Astrocyte (in vitro differentiated cells and primary cell): Measurements from ENCODE around the gene SLC44A5. TPM values are rescaled to one million over a fixed set of nuclear protein-coding genes. Genes with fewer than 3 reads are reported as not detected.
A peak's percentile ranks its signal among the peaks of the same experiment; 100 is the strongest.
"Not testable (repeated sequence)": the region's sequence is repeated elsewhere in the genome, so short reads cannot be mapped to it uniquely, and the experiment has no call there.

Experiments used
- DNase-seq: peaks from one replicate; pipeline ENCODE4 v3.0.0-alpha.2; 2010; ENCODE audit warnings: low read depth
- FAIRE-seq: peaks from 2 replicates; lab custom pipeline; 2011; peaks lifted over from hg19 to GRCh38; lab: Jason Lieb, UNC
- H2AFZ ChIP-seq: 2 replicates; pipeline ENCODE4 v1.6.0; 2012; ENCODE audit warnings: low read depth, low read length, inconsistent platforms
- H3K27ac ChIP-seq: 2 replicates; pipeline ENCODE4 v1.5.1; 2011; ENCODE audit warnings: low read depth, low read length, inconsistent platforms
- H3K27me3 ChIP-seq: 2 replicates; pipeline ENCODE4 v1.6.0; 2011; ENCODE audit warnings: low read length, inconsistent platforms; ENCODE audit not compliant: insufficient read depth
- H3K36me3 ChIP-seq: 2 replicates; pipeline ENCODE4 v1.5.1; 2011; ENCODE audit warnings: low read length, inconsistent platforms; ENCODE audit not compliant: insufficient read depth
- H3K4me1 ChIP-seq: 2 replicates; pipeline ENCODE4 v1.5.1; 2011; ENCODE audit warnings: low read length, inconsistent platforms; ENCODE audit not compliant: insufficient read depth
- H3K4me2 ChIP-seq: 2 replicates; pipeline ENCODE4 v1.6.0; 2012; ENCODE audit warnings: low read length, inconsistent platforms
- H3K4me3 ChIP-seq: 2 replicates; pipeline ENCODE4 v1.5.1; 2011; ENCODE audit warnings: low read depth, mild to moderate bottlenecking, low read length, inconsistent platforms; ENCODE audit not compliant: insufficient read depth
- H3K79me2 ChIP-seq: 2 replicates; pipeline ENCODE4 v1.6.0; 2012; ENCODE audit warnings: mild to moderate bottlenecking, low read length, inconsistent platforms; ENCODE audit not compliant: insufficient read depth
- H3K9ac ChIP-seq: 2 replicates; pipeline ENCODE4 v1.6.0; 2012; ENCODE audit warnings: mild to moderate bottlenecking, low read length, inconsistent platforms
- H3K9me3 ChIP-seq: 2 replicates; pipeline ENCODE4 v1.5.1; 2012; ENCODE audit warnings: low read depth, mild to moderate bottlenecking, low read length, inconsistent platforms; ENCODE audit not compliant: insufficient read depth
- H4K20me1 ChIP-seq: 2 replicates; pipeline ENCODE4 v1.6.0; 2012; ENCODE audit warnings: low read length, inconsistent platforms; ENCODE audit not compliant: insufficient read depth
- H3K27ac Mint-ChIP-seq: one replicate; pipeline ENCODE4 v1.8.0; 2021; ENCODE audit warnings: mild to moderate bottlenecking, mixed read lengths; ENCODE audit not compliant: unreplicated experiment
- H3K27me3 Mint-ChIP-seq: one replicate; pipeline ENCODE4 v1.8.0; 2021; ENCODE audit warnings: low read depth, mixed read lengths; ENCODE audit not compliant: unreplicated experiment
- H3K36me3 Mint-ChIP-seq: one replicate; pipeline ENCODE4 v1.8.0; 2021; ENCODE audit warnings: low read depth, mixed read lengths; ENCODE audit not compliant: unreplicated experiment
- H3K4me1 Mint-ChIP-seq: one replicate; pipeline ENCODE4 v1.8.0; 2021; ENCODE audit warnings: low read depth, mixed read lengths; ENCODE audit not compliant: unreplicated experiment
- H3K4me3 Mint-ChIP-seq: one replicate; pipeline ENCODE4 v1.8.0; 2021; ENCODE audit warnings: mild to moderate bottlenecking, moderate library complexity, mixed read lengths; ENCODE audit not compliant: unreplicated experiment
- H3K9me3 Mint-ChIP-seq: one replicate; pipeline ENCODE4 v1.8.0; 2021; ENCODE audit warnings: mild to moderate bottlenecking, mixed read lengths; ENCODE audit not compliant: unreplicated experiment
- CTCF ChIP-seq: IDR thresholded peaks from 2 replicates; pipeline ENCODE4 v1.5.1; 2011; ENCODE audit warnings: low read depth, mild to moderate bottlenecking, inconsistent platforms, low read length, moderate library complexity; ENCODE audit not compliant: insufficient read depth
- EZH2 ChIP-seq: IDR thresholded peaks from 2 replicates; pipeline ENCODE4 v1.6.1; 2012; ENCODE audit warnings: mild to moderate bottlenecking, low read length, inconsistent platforms; ENCODE audit not compliant: insufficient read depth
- total RNA-seq: library from RNA; stranded (reverse); gene quantifications from 2 replicates; pipeline ENCODE4 v1.2.1, GENCODE V29; 2021

The SLC44A5 gene
- total RNA-seq, 1 donor from 2014 or later, result 2.2 TPM

DNA sequence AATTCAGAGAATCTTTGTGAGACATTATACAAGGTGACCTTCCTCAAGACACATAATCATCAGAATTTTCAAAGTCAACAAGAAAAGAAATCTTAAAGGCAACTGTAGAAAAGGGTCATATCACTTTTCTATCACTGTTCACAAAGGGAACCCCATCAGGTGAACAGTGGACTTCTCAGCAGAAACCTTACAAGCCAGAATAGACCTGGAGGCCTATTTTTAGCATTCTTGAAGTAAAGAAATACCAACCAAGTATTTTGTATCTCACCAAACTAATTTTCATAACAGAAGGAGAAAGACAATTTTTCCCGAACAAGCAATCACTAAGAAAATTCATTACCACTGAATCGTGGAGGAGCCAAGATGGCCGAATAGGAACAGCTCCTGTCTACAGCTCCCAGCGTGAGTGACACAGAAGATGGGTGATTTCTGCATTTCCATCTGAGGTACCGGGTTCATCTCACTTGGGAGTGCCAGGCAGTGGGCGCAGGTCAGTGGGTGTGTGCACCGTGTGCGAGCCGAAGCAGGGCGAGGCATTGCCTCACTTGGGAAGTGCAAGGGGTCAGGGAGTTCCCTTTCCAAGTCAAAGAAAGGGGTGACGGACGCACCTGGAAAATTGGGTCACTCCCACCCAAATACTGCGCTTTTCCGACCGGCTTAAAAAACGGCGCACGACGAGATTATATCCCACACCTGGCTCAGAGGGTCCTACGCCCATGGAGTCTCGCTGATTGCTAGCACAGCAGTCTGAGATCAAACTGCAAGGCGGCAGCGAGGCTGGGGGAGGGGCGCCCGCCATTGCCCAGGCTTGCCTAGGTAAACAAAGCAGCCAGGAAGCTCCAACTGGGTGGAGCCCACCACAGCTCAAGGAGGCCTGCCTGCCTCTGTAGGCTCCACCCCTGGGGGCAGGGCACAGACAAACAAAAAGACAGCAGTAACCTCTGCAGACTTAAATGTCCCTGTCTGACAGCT is 235.2 kb downstream of the SLC44A5 start:
- not testable (repeated sequence) for H3K4me1 Mint-ChIP-seq, H3K27ac ChIP-seq, H3K36me3 Mint-ChIP-seq, H3K4me1 ChIP-seq, H3K27me3 Mint-ChIP-seq, FAIRE-seq, H3K9ac ChIP-seq, H3K4me2 ChIP-seq, H3K36me3 ChIP-seq, H3K79me2 ChIP-seq, H2AFZ ChIP-seq, H3K9me3 Mint-ChIP-seq, H3K27me3 ChIP-seq, H4K20me1 ChIP-seq, DNase-seq, H3K9me3 ChIP-seq, H3K4me3 ChIP-seq
- peak overlapping the region; percentile 94 for H3K27ac Mint-ChIP-seq
- peak overlapping the region; percentile 89 for H3K4me3 Mint-ChIP-seq

DNA sequence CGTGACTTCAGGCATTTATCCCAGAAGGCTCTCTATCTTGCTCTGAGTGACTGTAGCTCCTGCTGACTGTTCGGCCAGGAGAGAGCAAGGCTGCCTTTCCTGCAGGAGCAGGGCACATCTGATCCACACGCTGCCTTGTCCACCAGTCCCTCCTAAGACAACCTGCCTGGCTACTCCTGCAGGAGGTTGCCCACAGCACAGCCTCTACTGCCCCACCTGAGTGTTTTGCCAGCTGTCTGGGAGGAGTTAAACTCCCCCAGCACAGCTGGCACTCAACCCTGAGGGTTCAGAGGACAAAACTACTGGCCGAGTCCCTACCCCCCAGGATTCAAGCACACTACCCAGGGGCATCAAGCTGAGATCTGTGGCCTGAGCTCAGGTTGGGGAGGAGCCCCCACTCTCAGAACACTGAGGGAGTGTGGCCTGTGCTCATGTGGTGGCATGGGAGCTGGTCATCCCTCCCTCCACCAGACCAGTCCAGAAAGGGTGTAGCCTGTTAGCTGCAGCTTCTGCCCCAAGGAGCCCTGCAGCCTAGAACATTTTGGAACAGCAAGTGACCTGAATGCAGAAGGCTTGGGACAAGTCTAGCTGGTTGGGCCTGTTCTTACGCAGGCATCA is 237.3 kb downstream of the SLC44A5 start:
- H3K36me3 ChIP-seq, result no peaks in the 10 kb centered on the region
- peaks cover 14% of the 10 kb centered on the region for H3K4me1 Mint-ChIP-seq
- FAIRE-seq, result no peak
- no peaks in the 10 kb centered on the region for H3K27me3 Mint-ChIP-seq
- H4K20me1 ChIP-seq, result no peaks in the 10 kb centered on the region
- H3K9me3 Mint-ChIP-seq, result peaks cover 2% of the 10 kb centered on the region
- no peak overlapping the region for H3K4me3 ChIP-seq
- no peak overlapping the region for H2AFZ ChIP-seq
- H3K4me3 Mint-ChIP-seq, result no peak overlapping the region
- no peaks in the 10 kb centered on the region for H3K9me3 ChIP-seq
- no peak overlapping the region for H3K9ac ChIP-seq
- no peak overlapping the region for H3K27ac ChIP-seq
- no peaks in the 10 kb centered on the region for H3K27me3 ChIP-seq
- DNase-seq, result no peak
- no peak overlapping the region for H3K27ac Mint-ChIP-seq
- no peaks in the 10 kb centered on the region for H3K79me2 ChIP-seq
- H3K4me2 ChIP-seq, result no peak overlapping the region
- no peaks in the 10 kb centered on the region for H3K36me3 Mint-ChIP-seq
- no peaks in the 10 kb centered on the region for H3K4me1 ChIP-seq
- no peak for TF ChIP-seq CTCF
- TF ChIP-seq EZH2, result no peak

GRCh38 chr1:75366595-75366994 is 244.3 kb downstream of the SLC44A5 start:
- H3K4me1 Mint-ChIP-seq, result peaks cover 4% of the 10 kb centered on the region
- no peaks in the 10 kb centered on the region for H3K27me3 Mint-ChIP-seq
- H3K36me3 ChIP-seq, result no peaks in the 10 kb centered on the region
- peaks cover 2% of the 10 kb centered on the region for H3K36me3 Mint-ChIP-seq
- peaks cover 6% of the 10 kb centered on the region for H3K9me3 ChIP-seq
- TF ChIP-seq CTCF (no peak), EZH2 (no peak)
- no peaks in the 10 kb centered on the region for H4K20me1 ChIP-seq
- no peak overlapping the region for H3K27ac Mint-ChIP-seq
- no peak overlapping the region for H3K4me2 ChIP-seq
- H3K27me3 ChIP-seq, result no peaks in the 10 kb centered on the region
- FAIRE-seq, result no peak
- H3K4me1 ChIP-seq, result no peaks in the 10 kb centered on the region
- no peak for DNase-seq
- no peak overlapping the region for H3K4me3 ChIP-seq
- no peak overlapping the region for H2AFZ ChIP-seq
- no peak overlapping the region for H3K27ac ChIP-seq
- no peaks in the 10 kb centered on the region for H3K79me2 ChIP-seq
- H3K4me3 Mint-ChIP-seq, result no peak overlapping the region
- H3K9me3 Mint-ChIP-seq, result peaks cover 5% of the 10 kb centered on the region
- H3K9ac ChIP-seq, result no peak overlapping the region
